Breast epithelium (tissue), 4 donors: ENCODE data around the gene TGM2. TPM values are rescaled to one million over a fixed set of nuclear protein-coding genes. Genes with fewer than 3 reads are reported as not detected.

ENCODE experiments used
- DNase-seq, 2 donors: peaks; one replicate each; pipeline ENCODE4 v3.0.0-alpha.2; 2019; ENCODE audit warnings: low spot score in 2 of 2
- H3K27ac ChIP-seq, 2 donors: fragments of 200-600 bp; sonication (generic) in 1 of 2; one replicate each; pipeline ENCODE4 v1.5.1; 2016 to 2019; ENCODE audit warnings: mild to moderate bottlenecking in 1 of 2
- H3K27me3 ChIP-seq, 2 donors: fragments of 200-600 bp; sonication (generic) in 1 of 2; one replicate each; pipeline versions ENCODE4 v1.5.1 to v1.6.0; 2017 to 2019; ENCODE audit warnings: control low read depth in 1 of 2, mild to moderate bottlenecking in 1 of 2
- H3K36me3 ChIP-seq: fragments of 200-600 bp; one replicate; pipeline ENCODE4 v1.5.1; 2019
- H3K4me1 ChIP-seq, 2 donors: fragments of 200-600 bp; sonication (generic); one replicate each; pipeline ENCODE4 v1.5.1; 2016 to 2019; ENCODE audit warnings: control low read depth in 1 of 2
- H3K4me3 ChIP-seq, 3 donors: fragments of 200-600 bp; sonication (generic); 1 replicate in 2 of 3; 2 replicates in 1 of 3; pipeline ENCODE4 v1.5.1; 2016 to 2019; ENCODE audit warnings: mild to moderate bottlenecking in 3 of 3, moderate library complexity in 2 of 3
- H3K9me3 ChIP-seq, 2 donors: fragments of 200-600 bp; sonication (generic) in 1 of 2; one replicate each; pipeline ENCODE4 v1.5.1; 2016 to 2019; ENCODE audit warnings: control low read depth in 1 of 2
- POLR2A ChIP-seq: fragments of 450-650 bp; IDR thresholded peaks from one replicate; pipeline ENCODE4 v1.6.1; 2016; ENCODE audit warnings: antibody characterized with exemption, mild to moderate bottlenecking, moderate library complexity
- POLR2AphosphoS5 ChIP-seq, 3 donors: sonication (generic); formaldehyde crosslinking; IDR thresholded peaks; one replicate each; pipeline ENCODE4 v1.6.1; 2017; ENCODE audit warnings: antibody characterized with exemption in 3 of 3
- intact Hi-C: fragments of 100-400 bp; cut with DNase I; formaldehyde crosslinking; loops from one replicate; pipeline ENCODE4 v1.15.1; 2023; ENCODE audit warnings: low total_unique reads
- total RNA-seq, 3 donors: library from RNA; depleted of rRNA; stranded (reverse); fragments of >200 nt; gene quantifications; one replicate each; pipeline ENCODE4 v1.1.0, GENCODE V29; 2016
- TF ChIP-seq, protein P1 (sequence below), 3 donors: fragments of 450-650 bp; IDR thresholded peaks; one replicate each; pipeline ENCODE4 v1.5.1; 2016 to 2017; ENCODE audit warnings: antibody characterized with exemption in 3 of 3, mild to moderate bottlenecking in 3 of 3, moderate library complexity in 3 of 3

TGM2 gene
- total RNA-seq, 3 donors from 2014 or later: 10.7 to 44.9 (median 15.2) TPM

DNA sequence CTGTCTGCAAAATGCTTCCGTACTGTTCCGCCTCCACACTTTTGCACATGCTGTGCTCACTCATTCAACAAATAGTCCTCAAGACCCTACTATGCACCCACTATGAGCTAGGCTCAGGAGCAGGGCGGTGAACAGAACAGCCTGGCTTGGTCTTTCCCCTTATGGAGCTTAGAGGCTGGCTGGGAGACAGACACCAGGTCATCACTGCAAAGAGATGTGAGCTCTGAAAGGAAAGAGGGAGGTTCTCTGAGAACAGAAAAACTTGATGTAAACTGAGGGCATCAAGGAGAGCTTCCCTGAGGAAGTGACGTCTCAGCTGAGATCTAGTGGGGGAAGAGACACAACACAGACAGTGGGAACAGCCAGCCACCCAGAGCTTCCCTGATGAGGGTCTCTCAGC lies 31.0 kb upstream of the TGM2 start:
- peak overlapping the region in 1 of 2 donors; percentile 74 for H3K27ac ChIP-seq
- TF ChIP-seq POLR2AphosphoS5 (IDR thresholded peaks at IDR 0.05): no peak
- TF ChIP-seq, protein P1, sequence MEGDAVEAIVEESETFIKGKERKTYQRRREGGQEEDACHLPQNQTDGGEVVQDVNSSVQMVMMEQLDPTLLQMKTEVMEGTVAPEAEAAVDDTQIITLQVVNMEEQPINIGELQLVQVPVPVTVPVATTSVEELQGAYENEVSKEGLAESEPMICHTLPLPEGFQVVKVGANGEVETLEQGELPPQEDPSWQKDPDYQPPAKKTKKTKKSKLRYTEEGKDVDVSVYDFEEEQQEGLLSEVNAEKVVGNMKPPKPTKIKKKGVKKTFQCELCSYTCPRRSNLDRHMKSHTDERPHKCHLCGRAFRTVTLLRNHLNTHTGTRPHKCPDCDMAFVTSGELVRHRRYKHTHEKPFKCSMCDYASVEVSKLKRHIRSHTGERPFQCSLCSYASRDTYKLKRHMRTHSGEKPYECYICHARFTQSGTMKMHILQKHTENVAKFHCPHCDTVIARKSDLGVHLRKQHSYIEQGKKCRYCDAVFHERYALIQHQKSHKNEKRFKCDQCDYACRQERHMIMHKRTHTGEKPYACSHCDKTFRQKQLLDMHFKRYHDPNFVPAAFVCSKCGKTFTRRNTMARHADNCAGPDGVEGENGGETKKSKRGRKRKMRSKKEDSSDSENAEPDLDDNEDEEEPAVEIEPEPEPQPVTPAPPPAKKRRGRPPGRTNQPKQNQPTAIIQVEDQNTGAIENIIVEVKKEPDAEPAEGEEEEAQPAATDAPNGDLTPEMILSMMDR (IDR thresholded peaks at IDR 0.05): no peak
- no peak for TF ChIP-seq POLR2A

DNA sequence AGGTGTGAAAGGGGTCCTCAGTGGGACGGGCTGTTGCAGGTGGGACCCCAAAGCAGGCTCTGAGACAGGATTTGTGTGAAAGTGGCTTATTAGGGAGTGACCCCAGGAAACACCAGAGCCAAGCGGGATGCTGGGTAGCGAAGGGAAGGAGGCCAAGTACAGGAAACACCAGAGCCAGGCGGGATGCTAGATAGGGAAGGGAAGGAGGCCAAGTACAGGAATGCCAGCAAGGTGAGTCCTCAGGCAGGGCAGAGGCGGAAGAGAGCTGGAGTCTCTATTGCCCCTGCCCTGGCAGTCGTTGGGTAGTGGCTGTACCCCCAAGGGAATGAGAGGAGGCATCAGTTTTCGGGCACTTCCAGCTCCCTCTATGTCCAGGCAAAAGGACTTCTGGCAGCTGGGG lies 30.5 kb upstream of the TGM2 start:
- TF ChIP-seq POLR2A (no peak), POLR2AphosphoS5 (IDR thresholded peaks at IDR 0.05) (no peak)
- TF ChIP-seq, protein P1 (IDR thresholded peaks at IDR 0.05): no peak
- no peaks in the 10 kb centered on the region for H3K9me3 ChIP-seq
- H3K4me3 ChIP-seq: no peak overlapping the region
- H3K4me1 ChIP-seq: no peaks in the 10 kb centered on the region
- DNase-seq: no peak
- no peak overlapping the region for H3K27ac ChIP-seq
- no peaks in the 10 kb centered on the region for H3K36me3 ChIP-seq
- no peaks in the 10 kb centered on the region for H3K27me3 ChIP-seq
- intact Hi-C loops: no loop called here

More for the DNA sequence above, 31.0 kb upstream of the TGM2 start:
- intact Hi-C loops: no loop called here
- H3K36me3 ChIP-seq: no peaks in the 10 kb centered on the region
- H3K27me3 ChIP-seq: no peaks in the 10 kb centered on the region
- no peak overlapping the region for H3K4me3 ChIP-seq
- H3K4me1 ChIP-seq: no peaks in the 10 kb centered on the region
- H3K9me3 ChIP-seq: no peaks in the 10 kb centered on the region
- no peak for DNase-seq

DNA sequence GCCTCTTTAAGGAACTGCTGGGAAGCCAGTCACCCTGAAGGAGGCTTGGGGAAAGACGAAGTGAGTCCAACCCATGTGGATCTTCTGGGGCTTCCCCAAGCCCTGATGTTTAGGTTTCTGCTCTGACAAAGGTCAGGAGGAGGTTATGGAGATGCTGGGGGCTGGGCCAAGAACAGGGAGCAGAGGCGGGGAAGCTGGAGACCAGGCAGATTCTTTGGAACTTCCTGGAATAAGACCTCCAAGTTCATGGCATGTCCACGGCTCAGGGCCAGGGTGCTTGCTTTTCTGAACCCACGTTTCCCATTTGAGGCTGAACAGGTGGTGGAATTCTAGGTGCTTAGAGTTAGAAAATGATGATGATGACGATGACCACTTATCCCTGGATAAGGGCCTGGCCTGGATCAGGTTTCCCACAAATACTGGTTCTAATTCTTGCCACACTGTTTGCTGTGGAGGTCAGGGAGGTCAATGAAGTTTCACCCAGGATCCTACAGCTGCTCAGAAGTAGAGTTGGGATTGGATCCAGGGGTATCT lies 30.0 kb upstream of the TGM2 start:
- Histone ChIP-seq H3K4me3 (no peak overlapping the region), H3K4me1 (no peaks in the 10 kb centered on the region), H3K9me3 (no peaks in the 10 kb centered on the region), H3K36me3 (no peaks in the 10 kb centered on the region), H3K27ac (no peak overlapping the region), H3K27me3 (no peaks in the 10 kb centered on the region)
- TF ChIP-seq POLR2AphosphoS5 (IDR thresholded peaks at IDR 0.05): no peak
- TF ChIP-seq, protein P1 (IDR thresholded peaks at IDR 0.05): no peak
- TF ChIP-seq POLR2A: no peak
- intact Hi-C loops: no loop called here
- no peak for DNase-seq

DNA sequence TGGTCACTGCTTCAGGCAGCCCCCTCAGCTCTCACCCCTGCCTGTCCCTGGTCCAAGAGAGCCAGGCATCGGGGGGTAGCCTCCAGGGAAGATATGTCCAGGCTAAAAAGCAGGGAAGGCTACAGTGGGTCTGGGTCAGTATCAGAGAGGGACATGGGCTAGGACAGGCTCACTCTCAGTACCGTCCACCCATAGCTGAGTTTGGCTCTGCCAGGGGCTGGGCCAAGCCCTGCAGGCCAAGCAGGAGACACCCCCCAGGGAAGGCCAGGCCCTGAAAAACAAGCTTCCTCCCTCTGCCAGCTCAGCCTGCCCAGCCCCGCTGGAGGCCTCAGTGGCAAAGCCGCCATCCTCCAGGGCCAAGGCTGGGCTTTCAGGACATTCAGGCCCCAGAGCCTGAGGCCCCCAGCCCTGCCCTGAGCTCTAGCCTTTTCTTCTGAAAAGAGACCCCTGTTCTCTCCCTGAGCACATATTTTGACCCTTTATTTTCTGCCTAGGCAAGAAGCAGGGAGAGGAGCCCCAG lies 28.6 kb upstream of the TGM2 start:
- Histone ChIP-seq H3K4me3 (no peak overlapping the region), H3K27ac (no peak overlapping the region), H3K27me3 (no peaks in the 10 kb centered on the region), H3K4me1 (no peaks in the 10 kb centered on the region), H3K9me3 (no peaks in the 10 kb centered on the region), H3K36me3 (no peaks in the 10 kb centered on the region)
- intact Hi-C loops: no loop called here
- DNase-seq: no peak
- TF ChIP-seq POLR2A (no peak), POLR2AphosphoS5 (IDR thresholded peaks at IDR 0.05) (no peak)
- TF ChIP-seq, protein P1 (IDR thresholded peaks at IDR 0.05): no peak

DNA sequence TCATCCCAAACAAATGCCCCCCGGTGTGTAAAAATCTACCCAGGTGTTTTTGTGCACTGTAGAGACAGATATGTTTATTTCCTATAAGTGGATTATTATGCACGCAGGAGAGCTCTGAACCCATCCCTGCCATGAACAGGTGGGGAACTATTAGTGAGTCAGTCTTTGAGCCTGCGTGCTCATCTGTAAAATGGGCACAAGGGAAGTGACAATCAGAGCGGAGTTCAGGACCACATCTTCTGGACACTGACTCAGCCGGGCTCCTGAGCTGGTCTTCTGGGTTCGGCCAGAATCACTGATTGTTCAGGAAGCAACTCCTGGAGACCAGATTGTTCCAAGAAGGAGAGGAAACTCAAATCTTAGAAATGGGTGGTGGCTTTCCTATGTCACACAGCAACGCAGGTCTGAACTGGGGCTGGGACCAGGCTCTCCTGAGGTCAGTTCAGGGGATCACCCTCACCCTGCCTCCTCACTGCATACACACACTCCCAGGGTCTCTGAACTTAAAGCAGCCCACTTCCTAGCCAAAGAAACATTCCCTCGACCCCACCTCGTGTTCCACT lies 27.3 kb upstream of the TGM2 start:
- no peaks in the 10 kb centered on the region for H3K27me3 ChIP-seq
- no peak for DNase-seq
- no peak for TF ChIP-seq POLR2AphosphoS5 (IDR thresholded peaks at IDR 0.05)
- no peak overlapping the region for H3K4me3 ChIP-seq
- H3K27ac ChIP-seq: no peak overlapping the region
- no peaks in the 10 kb centered on the region for H3K36me3 ChIP-seq
- intact Hi-C loops: no loop called here
- H3K4me1 ChIP-seq: no peaks in the 10 kb centered on the region
- no peaks in the 10 kb centered on the region for H3K9me3 ChIP-seq
